ENCODE data around the gene B4GALT2.

DNA sequence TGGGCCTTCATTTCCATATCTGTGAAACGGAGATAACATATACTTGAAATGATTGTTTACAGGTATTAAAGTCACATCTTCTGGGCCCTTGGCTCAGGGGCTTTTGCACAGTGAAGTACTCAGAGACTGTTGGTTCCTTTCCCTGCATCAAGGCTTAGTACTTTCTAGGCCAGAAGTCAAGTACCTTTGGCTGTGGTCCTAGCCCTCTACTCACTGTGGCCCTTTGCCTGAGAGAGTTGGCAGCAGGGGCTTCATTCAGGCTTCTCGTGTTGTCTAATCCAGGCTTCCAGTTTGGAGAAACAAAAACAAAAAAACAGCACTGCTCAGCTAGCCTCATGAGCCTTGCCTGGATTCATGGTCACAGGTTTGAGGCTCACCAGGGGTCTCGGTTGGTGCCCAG lies 17.3 kb upstream of the B4GALT2 start:
- TF ChIP-seq, protein P1, sequence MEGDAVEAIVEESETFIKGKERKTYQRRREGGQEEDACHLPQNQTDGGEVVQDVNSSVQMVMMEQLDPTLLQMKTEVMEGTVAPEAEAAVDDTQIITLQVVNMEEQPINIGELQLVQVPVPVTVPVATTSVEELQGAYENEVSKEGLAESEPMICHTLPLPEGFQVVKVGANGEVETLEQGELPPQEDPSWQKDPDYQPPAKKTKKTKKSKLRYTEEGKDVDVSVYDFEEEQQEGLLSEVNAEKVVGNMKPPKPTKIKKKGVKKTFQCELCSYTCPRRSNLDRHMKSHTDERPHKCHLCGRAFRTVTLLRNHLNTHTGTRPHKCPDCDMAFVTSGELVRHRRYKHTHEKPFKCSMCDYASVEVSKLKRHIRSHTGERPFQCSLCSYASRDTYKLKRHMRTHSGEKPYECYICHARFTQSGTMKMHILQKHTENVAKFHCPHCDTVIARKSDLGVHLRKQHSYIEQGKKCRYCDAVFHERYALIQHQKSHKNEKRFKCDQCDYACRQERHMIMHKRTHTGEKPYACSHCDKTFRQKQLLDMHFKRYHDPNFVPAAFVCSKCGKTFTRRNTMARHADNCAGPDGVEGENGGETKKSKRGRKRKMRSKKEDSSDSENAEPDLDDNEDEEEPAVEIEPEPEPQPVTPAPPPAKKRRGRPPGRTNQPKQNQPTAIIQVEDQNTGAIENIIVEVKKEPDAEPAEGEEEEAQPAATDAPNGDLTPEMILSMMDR (IDR thresholded peaks at IDR 0.05) = no peak
- TF ChIP-seq POLR2A (IDR thresholded peaks at IDR 0.05) = no peak
